Stimulated activated naive B cell treated with anti-CD40 and anti-IgM and Interleukin-4, amounts not matched to agents 10 μg/mL and 1 μg/mL and 100 μg/mL, for 72 hours (primary cell): ENCODE data around the gene ST8SIA1.

ENCODE experiments used
- ATAC-seq, 2 donors: fragments of 150-1000 bp; cut with Tn5 transposase; replicated peaks; 2 replicates each; pipeline ENCODE4 v1.10.0; 2021; ENCODE audit warnings: moderate library complexity in 1 of 2
- DNase-seq: peaks from one replicate; pipeline ENCODE4 v3.0.0; 2021
- H3K27ac Mint-ChIP-seq: one replicate; pipeline ENCODE4 v1.8.0; 2022; ENCODE audit warnings: mild to moderate bottlenecking, mixed read lengths
- H3K27me3 Mint-ChIP-seq, 2 donors: one replicate each; pipeline ENCODE4 v1.8.0; 2022; ENCODE audit warnings: mixed read lengths in 2 of 2
- H3K36me3 Mint-ChIP-seq, 2 donors: one replicate each; pipeline ENCODE4 v1.8.0; 2022; ENCODE audit warnings: mixed read lengths in 2 of 2, mild to moderate bottlenecking in 1 of 2
- H3K4me1 Mint-ChIP-seq, 2 donors: one replicate each; pipeline ENCODE4 v1.8.0; 2022; ENCODE audit warnings: mixed read lengths in 2 of 2, mild to moderate bottlenecking in 1 of 2
- H3K4me3 Mint-ChIP-seq, 2 donors: one replicate each; pipeline ENCODE4 v1.8.0; 2022; ENCODE audit warnings: mild to moderate bottlenecking in 2 of 2, mixed read lengths in 2 of 2, moderate library complexity in 1 of 2
- H3K9me3 Mint-ChIP-seq, 2 donors: one replicate each; pipeline ENCODE4 v1.8.0; 2022; ENCODE audit warnings: mixed read lengths in 2 of 2, mild to moderate bottlenecking in 1 of 2

Gene ST8SIA1

DNA sequence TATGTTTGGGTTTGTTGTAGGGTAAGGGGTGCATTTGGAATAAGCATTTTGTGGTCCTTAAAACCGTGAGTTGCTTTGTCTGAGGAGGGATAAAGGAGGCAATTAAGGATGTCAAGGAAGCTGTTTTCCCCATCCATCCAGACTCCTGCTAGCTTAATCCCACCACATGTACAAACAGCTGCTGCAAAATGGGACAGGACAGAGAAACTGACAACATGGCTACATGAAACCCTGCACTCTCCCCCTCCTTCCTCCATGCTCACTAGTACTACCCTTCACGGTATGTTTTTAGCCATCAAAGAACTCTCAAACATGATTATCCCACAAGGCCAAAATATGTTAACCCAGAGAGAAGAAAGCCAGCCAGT lies 20.6 kb downstream of the ST8SIA1 start:
- ATAC-seq (no peak), DNase-seq (no peak)
- H3K4me1 Mint-ChIP-seq = no peaks in the 10 kb centered on the region
- H3K27me3 Mint-ChIP-seq = peaks cover 17 to 42% of the 10 kb centered on the region in 2 donors
- H3K36me3 Mint-ChIP-seq = no peaks in the 10 kb centered on the region
- H3K9me3 Mint-ChIP-seq = no peaks in the 10 kb centered on the region
- no peak overlapping the region for H3K4me3 Mint-ChIP-seq
- no peak overlapping the region for H3K27ac Mint-ChIP-seq

DNA sequence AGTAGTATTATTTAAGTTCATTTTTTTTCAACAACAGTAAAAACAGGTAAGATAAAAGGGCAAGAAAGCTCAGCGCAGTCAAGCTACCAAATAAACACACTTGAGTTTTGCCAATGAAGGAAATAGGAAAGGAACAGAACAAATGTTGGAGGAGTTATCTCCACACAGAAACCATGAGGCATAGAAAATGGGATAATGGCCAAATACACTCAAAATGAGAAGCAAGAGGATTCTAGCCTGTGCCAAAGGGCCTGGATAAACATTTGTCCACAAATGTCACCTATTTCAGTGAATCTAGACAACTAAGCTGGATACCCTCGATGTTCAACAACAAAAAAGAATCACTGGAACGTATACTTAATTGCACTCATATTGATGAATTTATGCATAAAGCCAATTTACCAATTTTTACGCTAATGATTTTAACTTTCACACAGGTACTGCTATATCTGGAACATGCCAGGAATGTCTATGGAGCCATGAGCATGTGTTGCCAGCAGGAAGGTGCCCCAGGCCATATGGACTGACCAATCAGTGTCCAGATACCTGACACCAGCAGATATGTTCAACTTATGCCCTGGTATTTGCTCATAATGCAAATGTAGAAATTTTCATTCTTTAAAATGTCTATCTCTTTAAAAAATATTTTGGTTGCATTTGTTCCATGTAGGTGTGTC lies 21.1 kb downstream of the ST8SIA1 start:
- no peak overlapping the region for H3K4me3 Mint-ChIP-seq
- peaks cover 20 to 47% of the 10 kb centered on the region in 2 donors for H3K27me3 Mint-ChIP-seq
- H3K9me3 Mint-ChIP-seq = no peaks in the 10 kb centered on the region
- H3K27ac Mint-ChIP-seq = no peak overlapping the region
- ATAC-seq (no peak), DNase-seq (no peak)
- H3K36me3 Mint-ChIP-seq = no peaks in the 10 kb centered on the region
- no peaks in the 10 kb centered on the region for H3K4me1 Mint-ChIP-seq

DNA sequence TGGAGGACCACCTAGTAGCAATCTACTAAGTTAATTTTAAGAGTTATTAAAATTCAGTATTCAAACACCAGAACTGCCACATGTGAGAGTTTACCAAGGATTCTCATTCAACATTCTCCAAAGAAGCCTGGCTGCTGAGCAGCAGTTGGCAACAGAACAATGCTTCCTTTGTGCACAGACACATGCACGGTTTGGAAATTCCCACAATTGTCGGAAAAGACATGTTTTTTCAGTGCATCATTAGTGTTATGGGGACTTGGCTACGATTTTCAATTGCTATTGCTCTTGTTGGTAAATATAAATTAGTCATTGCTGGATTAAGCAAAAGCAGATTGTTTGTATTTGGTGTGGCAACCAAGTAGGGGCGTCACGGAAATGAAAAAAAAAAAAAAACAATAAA lies 22.2 kb downstream of the ST8SIA1 start:
- Mint-ChIP-seq H3K36me3 (no peaks in the 10 kb centered on the region), H3K27me3 (peaks cover 25 to 50% of the 10 kb centered on the region in 2 donors), H3K27ac (no peak overlapping the region), H3K4me1 (no peaks in the 10 kb centered on the region), H3K9me3 (no peaks in the 10 kb centered on the region), H3K4me3 (no peak overlapping the region)
- ATAC-seq (no peak), DNase-seq (no peak)

DNA sequence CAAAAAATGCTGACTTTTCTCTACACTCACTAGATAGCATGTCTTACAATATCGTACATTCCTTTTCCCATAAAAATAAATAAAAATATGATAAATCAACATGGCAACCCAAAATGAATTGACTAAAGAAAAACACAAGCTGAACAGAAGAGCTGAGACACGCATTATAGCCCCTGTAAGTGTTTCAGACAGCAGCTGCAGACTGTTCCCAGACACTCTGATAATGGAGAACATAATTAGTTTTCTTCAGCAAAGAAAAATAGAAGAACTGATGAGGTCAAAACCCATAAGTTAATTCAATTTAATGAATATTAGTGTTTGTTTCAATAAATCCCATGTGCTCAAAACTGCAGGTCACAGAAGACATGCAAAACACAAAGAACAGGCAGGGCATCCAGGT lies 23.8 kb downstream of the ST8SIA1 start:
- ATAC-seq (no peak), DNase-seq (no peak)
- H3K4me3 Mint-ChIP-seq = no peak overlapping the region
- H3K9me3 Mint-ChIP-seq = no peaks in the 10 kb centered on the region
- peaks cover 27 to 57% of the 10 kb centered on the region in 2 donors for H3K27me3 Mint-ChIP-seq
- no peaks in the 10 kb centered on the region for H3K4me1 Mint-ChIP-seq
- H3K27ac Mint-ChIP-seq = no peak overlapping the region
- H3K36me3 Mint-ChIP-seq = no peaks in the 10 kb centered on the region

DNA sequence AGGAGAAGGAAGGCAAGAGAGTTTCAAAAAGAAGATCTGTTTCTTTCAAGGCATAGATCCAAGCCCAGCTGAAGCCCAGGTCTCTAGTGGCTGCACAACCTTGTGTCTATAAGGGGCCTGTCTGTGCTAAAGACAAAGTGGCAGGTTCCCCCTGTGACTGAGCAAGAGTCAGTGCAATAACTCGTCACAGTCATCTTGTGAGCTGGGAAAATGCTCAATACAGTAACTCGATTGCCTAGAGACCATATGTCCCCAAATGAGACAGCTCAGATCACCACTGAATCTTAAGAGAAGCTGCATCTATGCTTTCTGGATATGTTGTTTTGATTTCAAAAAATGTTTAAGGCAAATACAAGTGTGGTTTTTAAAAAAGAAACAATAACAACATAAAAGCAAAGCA lies 24.2 kb downstream of the ST8SIA1 start:
- no peaks in the 10 kb centered on the region for H3K4me1 Mint-ChIP-seq
- peaks cover 23 to 53% of the 10 kb centered on the region in 2 donors for H3K27me3 Mint-ChIP-seq
- ATAC-seq = no peak
- no peak overlapping the region for H3K4me3 Mint-ChIP-seq
- no peak overlapping the region for H3K27ac Mint-ChIP-seq
- no peaks in the 10 kb centered on the region for H3K9me3 Mint-ChIP-seq
- no peak for DNase-seq
- no peaks in the 10 kb centered on the region for H3K36me3 Mint-ChIP-seq

DNA sequence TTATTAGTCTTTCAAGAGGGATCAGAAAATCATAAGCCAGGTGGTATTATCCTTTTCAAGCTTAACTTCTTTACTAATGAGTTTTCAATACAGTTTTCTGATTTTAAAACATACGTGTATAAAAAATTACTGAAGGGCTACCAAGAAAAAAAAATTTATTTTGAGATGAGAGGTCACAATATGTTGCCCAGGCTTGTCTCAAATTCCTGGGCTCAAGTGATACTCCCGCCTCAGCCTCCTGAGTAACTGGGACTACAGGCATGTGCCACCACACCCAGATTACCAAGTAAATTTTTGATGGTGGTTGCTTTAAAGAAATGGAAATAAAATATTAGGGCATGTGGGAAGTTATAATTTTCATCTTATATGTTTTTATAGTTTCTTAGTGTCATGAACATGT lies 26.7 kb downstream of the ST8SIA1 start:
- H3K27me3 Mint-ChIP-seq = peaks cover 13 to 31% of the 10 kb centered on the region in 2 donors
- no peak for DNase-seq
- H3K36me3 Mint-ChIP-seq = no peaks in the 10 kb centered on the region
- peaks cover 0 to 2% of the 10 kb centered on the region in 2 donors for H3K9me3 Mint-ChIP-seq
- H3K4me1 Mint-ChIP-seq = no peaks in the 10 kb centered on the region
- no peak overlapping the region for H3K27ac Mint-ChIP-seq
- no peak overlapping the region for H3K4me3 Mint-ChIP-seq
- no peak for ATAC-seq

DNA sequence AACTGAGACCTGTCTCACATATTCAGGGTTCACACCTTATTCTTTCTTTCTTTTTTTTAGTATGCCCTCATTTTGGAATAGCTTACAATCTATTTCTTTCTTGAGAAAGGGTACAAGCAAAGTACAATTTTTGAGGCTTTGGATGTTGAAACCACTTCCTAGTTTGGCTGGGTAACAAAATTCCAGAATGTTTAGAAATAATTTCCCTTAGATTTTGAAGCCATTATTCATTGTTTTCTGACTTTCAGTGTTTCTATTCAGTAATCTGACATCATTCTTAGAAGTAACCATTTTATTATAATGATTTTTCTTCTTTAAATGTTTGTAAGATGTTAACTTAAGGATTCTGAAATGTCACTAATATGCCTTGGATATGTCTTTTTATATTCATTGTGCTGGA lies 28.2 kb downstream of the ST8SIA1 start:
- Mint-ChIP-seq H3K36me3 (no peaks in the 10 kb centered on the region), H3K27ac (no peak overlapping the region), H3K4me3 (no peak overlapping the region), H3K9me3 (peaks cover 5 to 6% of the 10 kb centered on the region in 2 donors), H3K27me3 (peaks cover 13 to 31% of the 10 kb centered on the region in 2 donors), H3K4me1 (no peaks in the 10 kb centered on the region)
- ATAC-seq (no peak), DNase-seq (no peak)

DNA sequence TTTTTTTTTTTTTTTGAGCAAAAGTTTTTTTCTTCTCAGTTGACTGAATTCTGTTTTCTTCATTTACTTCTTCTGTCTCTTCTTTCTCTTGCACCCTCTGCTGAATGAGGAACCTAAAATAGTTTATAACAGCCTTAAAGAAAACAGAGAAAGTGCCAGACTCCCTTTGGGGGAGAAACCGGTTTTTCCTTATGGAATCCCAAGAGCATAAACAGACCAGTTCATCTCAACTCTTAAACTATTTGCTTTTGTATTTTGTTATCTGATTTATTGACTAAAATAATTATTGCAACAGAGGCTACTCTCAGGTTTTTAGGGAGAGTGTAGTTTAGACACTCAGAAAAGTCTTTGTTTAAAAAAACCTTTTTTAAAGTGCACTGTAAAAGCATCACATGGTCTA lies 30.2 kb downstream of the ST8SIA1 start:
- H3K27me3 Mint-ChIP-seq = peaks cover 10 to 24% of the 10 kb centered on the region in 2 donors
- no peak for DNase-seq
- H3K27ac Mint-ChIP-seq = no peak overlapping the region
- ATAC-seq = no peak
- H3K9me3 Mint-ChIP-seq = peaks cover 9% of the 10 kb centered on the region in 2 donors
- H3K4me3 Mint-ChIP-seq = no peak overlapping the region
- no peaks in the 10 kb centered on the region for H3K4me1 Mint-ChIP-seq
- no peaks in the 10 kb centered on the region for H3K36me3 Mint-ChIP-seq

DNA sequence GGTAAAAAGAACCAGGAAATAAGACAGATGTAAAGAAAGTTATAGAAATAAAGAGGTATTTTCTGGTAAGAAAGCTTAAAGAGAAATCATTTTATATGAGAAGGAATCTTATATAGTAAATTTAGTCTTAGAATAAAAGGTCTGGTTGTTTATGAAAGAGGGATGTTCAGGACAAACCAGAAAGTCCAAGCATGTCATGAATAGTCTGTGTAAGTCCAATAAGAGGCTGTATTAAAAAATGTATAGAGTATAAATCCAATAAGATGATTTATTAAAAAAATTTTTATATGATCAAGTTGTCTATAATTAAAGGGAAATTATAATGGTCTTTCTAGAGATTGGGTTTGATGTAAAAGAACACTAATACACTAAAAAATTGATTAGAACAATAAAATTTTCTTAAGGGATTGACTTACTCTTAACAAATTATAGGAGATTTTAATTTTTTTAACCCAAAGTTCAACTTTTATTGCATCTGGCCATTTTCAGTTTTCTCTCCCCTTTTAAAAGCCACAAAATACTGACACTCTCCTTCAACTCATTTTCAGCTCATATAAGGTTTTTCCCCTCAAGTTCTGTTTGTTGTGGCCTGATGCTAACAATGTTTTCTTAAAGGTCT lies 35.1 kb downstream of the ST8SIA1 start:
- no peak overlapping the region for H3K4me3 Mint-ChIP-seq
- no peak overlapping the region for H3K27ac Mint-ChIP-seq
- peaks cover 15 to 22% of the 10 kb centered on the region in 2 donors for H3K9me3 Mint-ChIP-seq
- no peaks in the 10 kb centered on the region for H3K4me1 Mint-ChIP-seq
- no peaks in the 10 kb centered on the region for H3K27me3 Mint-ChIP-seq
- H3K36me3 Mint-ChIP-seq = no peaks in the 10 kb centered on the region
- no peak for DNase-seq
- no peak for ATAC-seq

DNA sequence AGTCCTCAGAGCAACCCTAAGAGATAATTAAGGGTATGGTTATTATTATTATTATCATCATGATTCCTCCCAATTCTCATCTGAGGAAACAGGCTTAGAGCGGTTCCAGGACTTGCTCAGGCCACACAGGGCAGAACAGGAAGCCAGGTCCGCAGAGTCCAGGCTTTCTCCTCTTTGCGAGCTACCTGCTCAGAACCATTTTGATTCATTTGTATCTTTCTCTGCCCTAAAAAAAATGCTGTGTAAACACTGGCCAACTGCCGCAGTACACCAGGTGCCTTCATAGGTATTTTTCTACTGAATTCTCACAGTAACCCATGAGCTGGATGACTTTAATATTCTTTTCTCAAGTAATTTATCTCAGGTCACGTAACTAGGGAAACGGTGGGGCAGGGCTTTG lies 45.3 kb downstream of the ST8SIA1 start:
- H3K36me3 Mint-ChIP-seq = no peaks in the 10 kb centered on the region
- ATAC-seq (no peak), DNase-seq (no peak)
- no peak overlapping the region for H3K27ac Mint-ChIP-seq
- peaks cover 9 to 16% of the 10 kb centered on the region in 2 donors for H3K27me3 Mint-ChIP-seq
- peaks cover 0 to 3% of the 10 kb centered on the region in 2 donors for H3K9me3 Mint-ChIP-seq
- H3K4me1 Mint-ChIP-seq = peaks cover 8 to 9% of the 10 kb centered on the region in 2 donors
- H3K4me3 Mint-ChIP-seq = no peak overlapping the region

DNA sequence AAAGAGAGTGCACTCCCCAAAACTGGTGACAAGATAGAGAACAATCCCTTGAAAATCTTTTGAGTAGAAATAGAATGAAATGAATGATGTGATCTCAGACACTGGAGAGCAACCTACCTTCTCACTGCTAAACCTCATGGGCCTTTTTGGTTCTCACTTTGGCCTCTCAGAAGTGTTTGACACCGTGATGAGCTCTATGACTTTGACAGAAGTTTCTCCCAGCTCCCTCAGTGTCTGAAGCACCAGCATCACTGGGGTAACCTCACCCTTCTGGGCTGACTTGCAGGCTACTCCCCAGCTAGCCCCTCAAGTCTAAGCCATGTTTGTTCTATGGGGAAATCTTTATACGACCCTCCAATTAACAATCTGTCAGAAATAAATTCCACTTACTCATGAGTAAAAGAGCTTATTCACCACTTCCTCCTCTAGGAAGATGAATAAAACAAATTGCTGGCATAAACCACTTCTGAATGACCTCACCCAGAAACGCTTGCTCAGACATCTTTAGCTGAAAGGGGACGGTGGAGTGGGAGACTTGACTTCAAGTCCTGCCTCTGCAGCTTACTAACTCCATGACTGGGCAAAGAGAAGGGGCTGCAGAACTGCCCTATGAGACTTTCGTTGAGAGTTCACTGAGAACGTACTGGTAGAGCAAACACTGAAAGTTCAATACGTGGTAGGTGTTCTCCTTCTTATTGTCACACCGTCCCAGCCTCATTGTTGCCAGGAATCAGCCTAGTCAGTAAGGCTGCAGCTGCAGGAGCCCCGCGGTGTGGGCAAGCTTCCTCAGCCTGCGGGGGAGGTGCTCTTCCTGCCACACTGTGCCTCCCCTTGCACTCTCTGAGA lies 46.5 kb downstream of the ST8SIA1 start:
- Mint-ChIP-seq H3K27ac (no peak overlapping the region), H3K9me3 (peaks cover 0 to 3% of the 10 kb centered on the region in 2 donors), H3K27me3 (peaks cover 9 to 26% of the 10 kb centered on the region in 2 donors), H3K4me1 (peaks cover 8 to 9% of the 10 kb centered on the region in 2 donors), H3K36me3 (no peaks in the 10 kb centered on the region), H3K4me3 (no peak overlapping the region)
- DNase-seq (no peak), ATAC-seq (no peak)

DNA sequence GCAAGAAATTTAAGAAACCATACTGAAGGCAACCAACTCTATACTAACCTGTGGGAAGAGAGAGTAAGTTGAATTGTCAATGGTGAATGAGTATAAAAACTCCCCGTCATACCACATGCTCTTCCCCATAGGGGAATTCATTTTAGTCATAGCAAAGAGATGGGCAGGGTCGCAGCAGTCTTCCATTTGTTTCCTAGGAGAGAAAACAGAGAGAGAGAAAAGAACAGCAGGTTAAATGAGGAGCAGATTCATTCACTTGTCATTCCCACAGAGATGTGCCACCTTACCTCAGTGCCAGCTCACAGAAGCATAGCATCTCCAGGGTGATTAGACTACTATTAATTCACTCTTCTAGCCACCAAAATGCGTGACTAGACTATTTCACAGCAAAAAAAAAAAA lies 47.4 kb downstream of the ST8SIA1 start:
- Mint-ChIP-seq H3K27me3 (peaks cover 9 to 26% of the 10 kb centered on the region in 2 donors), H3K9me3 (no peaks in the 10 kb centered on the region), H3K27ac (no peak overlapping the region), H3K4me3 (no peak overlapping the region), H3K4me1 (peaks cover 8 to 9% of the 10 kb centered on the region in 2 donors), H3K36me3 (no peaks in the 10 kb centered on the region)
- no peak for ATAC-seq
- DNase-seq = no peak

DNA sequence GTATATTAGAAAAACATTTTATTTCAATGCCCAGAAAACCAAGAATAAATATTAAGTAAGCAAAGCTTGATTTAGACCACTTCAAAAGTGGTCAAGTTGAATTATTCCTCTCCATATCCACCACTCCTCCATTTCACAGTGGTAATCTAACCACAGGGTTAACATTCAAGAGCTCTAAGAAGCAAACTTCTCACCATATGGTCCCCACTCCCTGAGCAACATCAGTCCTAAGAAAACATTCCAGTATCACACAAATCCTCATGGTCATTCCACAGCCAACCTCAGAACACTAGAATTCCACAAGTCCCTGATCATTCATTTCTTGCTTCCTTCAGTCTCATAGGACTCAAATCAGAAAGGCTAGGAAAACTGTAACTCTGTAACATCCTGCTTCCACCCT lies 47.9 kb downstream of the ST8SIA1 start:
- DNase-seq = no peak
- peaks cover 8 to 9% of the 10 kb centered on the region in 2 donors for H3K4me1 Mint-ChIP-seq
- peaks cover 9 to 26% of the 10 kb centered on the region in 2 donors for H3K27me3 Mint-ChIP-seq
- no peak overlapping the region for H3K27ac Mint-ChIP-seq
- no peaks in the 10 kb centered on the region for H3K9me3 Mint-ChIP-seq
- no peak overlapping the region for H3K4me3 Mint-ChIP-seq
- ATAC-seq = no peak
- H3K36me3 Mint-ChIP-seq = no peaks in the 10 kb centered on the region

DNA sequence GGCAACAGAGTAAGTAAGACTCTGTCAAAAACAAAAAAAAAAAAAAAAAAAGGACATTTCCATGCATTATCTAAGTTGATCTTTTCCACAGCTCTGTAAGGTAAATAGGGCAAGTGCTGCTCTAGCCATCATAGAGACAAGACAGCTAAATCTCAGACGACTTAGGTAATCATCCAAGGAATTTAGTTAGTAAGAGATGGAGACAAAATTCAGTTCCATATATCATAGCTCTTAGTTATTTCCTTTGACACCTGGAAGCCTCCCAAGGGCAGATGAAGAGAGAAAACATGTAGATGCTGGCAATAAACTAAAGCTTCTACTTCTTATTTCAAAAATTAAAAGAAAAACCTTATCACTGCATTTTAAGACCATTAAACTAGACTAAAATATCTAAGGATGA lies 48.7 kb downstream of the ST8SIA1 start:
- Mint-ChIP-seq H3K4me3 (no peak overlapping the region), H3K27me3 (peaks cover 9 to 26% of the 10 kb centered on the region in 2 donors), H3K36me3 (no peaks in the 10 kb centered on the region), H3K27ac (no peak overlapping the region), H3K4me1 (peaks cover 8 to 9% of the 10 kb centered on the region in 2 donors), H3K9me3 (no peaks in the 10 kb centered on the region)
- no peak for ATAC-seq
- no peak for DNase-seq

DNA sequence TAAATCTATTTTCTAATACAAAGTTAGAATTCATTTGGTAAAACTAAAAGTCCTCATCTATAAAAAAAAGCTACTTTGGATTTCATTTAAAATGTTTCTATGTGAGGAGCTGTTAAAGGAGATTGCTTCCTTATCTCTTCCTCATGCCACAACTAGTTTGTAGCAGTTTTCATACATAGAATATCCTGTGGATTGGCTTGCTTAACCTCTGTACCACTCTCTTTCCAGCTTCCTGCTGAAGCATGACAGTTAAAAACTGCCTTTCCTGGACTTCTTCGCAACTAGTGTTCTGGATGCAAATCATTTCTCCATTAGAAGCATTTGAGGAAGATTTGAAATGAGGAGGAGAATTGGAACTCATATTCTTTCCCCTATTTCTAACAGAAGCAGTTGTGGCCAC lies 49.6 kb downstream of the ST8SIA1 start:
- Mint-ChIP-seq H3K27me3 (peaks cover 9 to 21% of the 10 kb centered on the region in 2 donors), H3K9me3 (no peaks in the 10 kb centered on the region), H3K27ac (no peak overlapping the region), H3K36me3 (no peaks in the 10 kb centered on the region), H3K4me3 (no peak overlapping the region), H3K4me1 (peaks cover 8 to 9% of the 10 kb centered on the region in 2 donors)
- DNase-seq = no peak
- no peak for ATAC-seq
